Measurements from ENCODE around the gene BPIFB4. TPM values are rescaled to one million over a fixed set of nuclear protein-coding genes. Genes with fewer than 3 reads are reported as not detected.

Gene BPIFB4
- total RNA-seq, 4 donors from 2014 or later = not detected

DNA sequence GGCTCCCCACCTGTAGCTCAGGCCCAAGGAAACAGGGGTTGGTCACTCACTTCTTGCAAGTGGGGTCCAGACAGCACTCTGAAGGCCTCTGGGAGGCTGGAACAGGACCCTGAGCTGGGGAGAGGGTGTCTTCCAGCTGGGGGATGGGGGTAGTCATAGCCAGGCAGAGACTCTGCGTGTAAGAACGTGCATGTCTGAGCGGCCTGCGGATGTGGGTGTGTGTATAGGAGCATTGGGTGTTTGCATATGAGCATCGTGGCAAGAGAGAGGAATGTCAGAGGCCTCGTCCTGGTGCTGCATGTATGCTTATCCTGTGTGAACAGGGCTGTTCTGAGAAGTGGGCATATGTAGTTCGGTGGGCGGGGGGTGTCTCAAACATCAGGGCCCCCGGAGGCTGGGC lies 13.7 kb upstream of the BPIFB4 start:
- ATAC-seq (ENCODE audit: low FRiP score) (no peak), DNase-seq (ENCODE audit: low spot score) (no peak)
- TF ChIP-seq, protein P1, sequence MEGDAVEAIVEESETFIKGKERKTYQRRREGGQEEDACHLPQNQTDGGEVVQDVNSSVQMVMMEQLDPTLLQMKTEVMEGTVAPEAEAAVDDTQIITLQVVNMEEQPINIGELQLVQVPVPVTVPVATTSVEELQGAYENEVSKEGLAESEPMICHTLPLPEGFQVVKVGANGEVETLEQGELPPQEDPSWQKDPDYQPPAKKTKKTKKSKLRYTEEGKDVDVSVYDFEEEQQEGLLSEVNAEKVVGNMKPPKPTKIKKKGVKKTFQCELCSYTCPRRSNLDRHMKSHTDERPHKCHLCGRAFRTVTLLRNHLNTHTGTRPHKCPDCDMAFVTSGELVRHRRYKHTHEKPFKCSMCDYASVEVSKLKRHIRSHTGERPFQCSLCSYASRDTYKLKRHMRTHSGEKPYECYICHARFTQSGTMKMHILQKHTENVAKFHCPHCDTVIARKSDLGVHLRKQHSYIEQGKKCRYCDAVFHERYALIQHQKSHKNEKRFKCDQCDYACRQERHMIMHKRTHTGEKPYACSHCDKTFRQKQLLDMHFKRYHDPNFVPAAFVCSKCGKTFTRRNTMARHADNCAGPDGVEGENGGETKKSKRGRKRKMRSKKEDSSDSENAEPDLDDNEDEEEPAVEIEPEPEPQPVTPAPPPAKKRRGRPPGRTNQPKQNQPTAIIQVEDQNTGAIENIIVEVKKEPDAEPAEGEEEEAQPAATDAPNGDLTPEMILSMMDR (IDR thresholded peaks at IDR 0.05) = no peak

DNA sequence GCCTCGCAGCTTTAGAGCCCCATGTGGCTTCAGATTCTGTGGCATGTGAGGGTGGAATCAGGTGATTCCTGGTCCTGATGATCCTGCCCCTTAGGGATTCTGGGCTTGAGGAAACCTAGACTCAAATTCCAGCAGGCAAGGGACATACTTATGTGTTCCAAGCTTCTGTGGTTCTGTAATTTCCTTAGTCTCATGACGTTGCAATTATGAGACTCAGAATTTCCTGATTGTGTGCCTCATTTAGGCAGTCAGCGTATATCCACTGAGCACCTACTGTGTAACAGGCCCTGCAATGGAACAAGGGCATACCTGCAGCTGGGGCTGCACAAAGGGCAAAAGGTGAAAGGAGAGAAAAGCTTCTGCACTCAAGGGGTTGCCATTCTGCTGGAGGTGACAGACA lies 11.6 kb upstream of the BPIFB4 start:
- TF ChIP-seq, protein P1 (IDR thresholded peaks at IDR 0.05) = no peak

DNA sequence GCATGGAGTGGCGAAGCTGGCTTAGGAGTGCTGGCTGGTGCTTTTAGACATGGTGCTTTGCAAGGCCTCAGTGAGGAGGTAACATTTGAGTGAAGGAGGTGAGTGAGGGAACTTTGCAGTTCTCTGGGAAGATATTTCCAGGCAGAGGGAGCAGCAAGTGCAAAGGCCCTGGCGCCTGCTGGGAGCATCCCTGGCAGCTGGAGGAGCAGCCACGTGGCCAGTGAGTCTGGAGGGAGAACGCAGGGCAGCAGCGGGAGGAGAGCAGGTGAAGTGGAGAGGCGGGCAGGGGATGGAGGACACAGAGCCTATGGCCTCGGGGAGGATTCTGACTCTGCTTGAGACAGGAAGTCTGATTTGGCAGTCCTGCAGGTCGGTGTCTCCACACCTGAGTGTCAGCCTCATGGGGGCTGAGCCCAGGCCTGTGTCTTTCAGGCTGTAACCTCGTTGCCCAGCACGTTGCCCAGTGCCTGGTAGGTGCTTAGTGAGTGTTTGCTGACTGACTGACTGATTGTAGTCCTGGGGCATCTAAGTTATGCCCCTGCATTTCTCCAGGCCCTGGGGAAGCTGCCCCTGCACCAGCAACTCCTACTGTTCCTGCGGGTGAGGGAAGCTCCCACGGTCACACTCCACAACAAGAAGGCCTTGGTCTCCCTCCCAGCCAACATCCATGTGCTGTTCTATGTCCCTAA lies 11.0 kb upstream of the BPIFB4 start:
- TF ChIP-seq, protein P1 (IDR thresholded peaks at IDR 0.05) = no peak
- no peak for DNase-seq (ENCODE audit: low spot score)
- ATAC-seq (ENCODE audit: low FRiP score) = no peak

More for the DNA sequence above, 11.6 kb upstream of the BPIFB4 start:
- DNase-seq (ENCODE audit: low spot score) = no peak
- ATAC-seq (ENCODE audit: low FRiP score) = no peak

DNA sequence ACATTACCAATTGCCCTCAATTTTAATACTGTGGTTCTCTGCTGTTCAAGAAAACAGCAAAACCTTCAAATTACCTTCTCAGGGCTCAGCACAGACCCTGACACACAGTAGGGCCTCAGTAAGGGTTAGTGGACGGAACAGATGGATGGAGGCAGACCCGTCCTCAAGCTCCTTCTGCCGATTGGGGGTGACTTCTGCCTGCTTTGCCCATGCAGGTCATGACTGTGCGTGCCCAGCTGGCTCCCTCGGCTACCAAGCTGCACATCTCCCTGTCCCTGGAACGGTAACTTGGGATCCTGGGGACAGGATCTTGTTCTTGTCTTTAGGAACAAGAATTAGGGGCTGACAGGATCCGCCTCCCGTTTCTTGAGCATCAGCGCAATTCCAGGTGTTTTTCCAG lies 9.8 kb upstream of the BPIFB4 start:
- no peak for DNase-seq (ENCODE audit: low spot score)
- TF ChIP-seq, protein P1 (IDR thresholded peaks at IDR 0.05) = no peak
- no peak for ATAC-seq (ENCODE audit: low FRiP score)

DNA sequence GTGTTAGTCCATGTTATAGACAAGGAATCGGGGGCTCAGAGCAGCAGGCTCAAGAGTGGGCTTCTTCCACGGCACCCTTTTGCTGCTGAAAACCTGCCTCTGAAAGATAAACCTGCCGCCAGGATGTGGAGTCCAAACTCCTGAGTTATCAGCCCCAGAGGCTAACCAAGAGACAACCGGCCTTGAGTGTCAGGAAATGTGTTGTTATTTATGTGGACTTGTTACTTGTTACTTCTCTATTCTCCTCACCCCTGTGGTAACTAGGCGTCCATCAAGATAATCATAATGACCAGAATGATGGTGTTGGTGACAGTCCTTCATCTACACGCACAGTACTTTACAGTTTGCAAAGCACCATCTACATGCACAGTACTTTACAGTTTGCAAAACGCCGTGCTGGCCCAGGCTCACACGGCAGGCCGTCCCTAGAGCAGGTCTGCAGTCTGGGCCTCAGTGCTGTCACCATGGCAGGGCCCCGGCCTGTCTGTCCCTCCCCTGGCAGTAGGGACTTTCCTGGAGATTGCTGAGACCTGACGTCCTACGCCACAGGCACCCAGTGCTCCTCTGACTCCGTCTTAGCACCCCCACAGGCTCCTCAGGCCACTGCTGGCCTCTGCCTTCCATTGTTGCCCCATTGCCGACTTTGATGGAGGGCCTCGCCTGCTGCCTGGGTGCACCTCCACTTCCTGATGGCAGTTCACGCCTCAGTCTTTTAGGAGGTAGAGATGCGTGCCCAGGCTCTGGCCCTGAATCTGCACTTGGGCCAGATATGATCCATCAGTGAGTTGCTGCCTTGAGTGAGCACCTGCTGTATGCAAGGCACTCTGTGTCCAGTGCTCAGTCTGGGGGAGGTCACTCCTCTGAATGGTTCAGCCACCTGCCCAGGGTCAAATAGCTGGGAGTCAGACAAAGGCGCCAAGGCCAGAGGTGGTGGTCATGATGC lies 9.1 kb upstream of the BPIFB4 start:
- DNase-seq (ENCODE audit: low spot score) = no peak
- TF ChIP-seq, protein P1 (IDR thresholded peaks at IDR 0.05) = no peak
- ATAC-seq (ENCODE audit: low FRiP score) = no peak

DNA sequence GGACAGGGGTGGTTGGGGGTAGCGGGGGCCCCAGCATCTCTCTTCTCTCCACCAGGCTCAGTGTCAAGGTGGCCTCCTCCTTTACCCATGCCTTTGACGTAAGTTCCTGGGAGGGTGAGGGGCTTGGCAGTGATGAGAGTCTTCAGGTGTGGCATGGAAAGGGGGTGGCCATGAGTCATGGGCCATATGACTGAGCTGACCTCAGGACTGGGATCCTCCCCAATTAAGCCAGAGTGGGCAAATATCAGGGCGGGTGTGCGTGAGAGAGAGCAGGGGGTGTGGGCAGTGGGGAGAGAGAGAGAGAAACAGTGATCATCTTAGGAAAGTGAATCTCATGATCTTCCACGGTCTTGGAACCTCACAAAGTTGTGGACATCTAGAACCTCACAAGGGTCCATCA lies 8.2 kb upstream of the BPIFB4 start:
- DNase-seq (ENCODE audit: low spot score) = no peak
- TF ChIP-seq, protein P1 (IDR thresholded peaks at IDR 0.05) = no peak
- no peak for ATAC-seq (ENCODE audit: low FRiP score)
